MM.1S (cell line): Measurements from ENCODE around the gene ARL6IP6.
"Not testable (repeated sequence)": the region's sequence is repeated elsewhere in the genome, so short reads cannot be mapped to it uniquely, and the experiment has no call there.

Source experiments
- DNase-seq: peaks from one replicate; pipeline ENCODE4 v3.0.0-alpha.2; 2015
- H2AFZ ChIP-seq: fragments of 300-600 bp; sonication (generic); 2 replicates; pipeline ENCODE4 v1.6.0; 2016; ENCODE audit warnings: antibody characterized with exemption, low read length
- H3F3A ChIP-seq: fragments of 300-600 bp; sonication (generic); 2 replicates; pipeline ENCODE4 v1.6.1; 2016; ENCODE audit warnings: mild to moderate bottlenecking, antibody characterized with exemption, low read length, moderate library complexity, mixed read lengths; ENCODE audit not compliant: insufficient read depth
- H3K27ac ChIP-seq: fragments of 300-600 bp; sonication (generic); 2 replicates; pipeline ENCODE4 v1.5.1; 2016; ENCODE audit warnings: mild to moderate bottlenecking, low read length
- H3K27me3 ChIP-seq: fragments of 300-600 bp; sonication (generic); replicated peaks from 2 replicates; pipeline ENCODE4 v1.6.0; 2016; ENCODE audit warnings: low read length; ENCODE audit not compliant: insufficient read depth
- H3K36me3 ChIP-seq: fragments of 300-600 bp; sonication (generic); replicated peaks from 2 replicates; pipeline ENCODE4 v1.6.1; 2016; ENCODE audit warnings: mild to moderate bottlenecking, low read length, mixed read lengths; ENCODE audit not compliant: insufficient read depth
- H3K4me1 ChIP-seq: fragments of 300-600 bp; sonication (generic); 2 replicates; pipeline ENCODE4 v1.6.1; 2016; ENCODE audit warnings: low read length, mixed read lengths
- H3K4me2 ChIP-seq: fragments of 300-600 bp; sonication (generic); 2 replicates; pipeline ENCODE4 v1.6.0; 2016; ENCODE audit warnings: low read depth, low read length
- H3K4me3 ChIP-seq: fragments of 300-600 bp; sonication (generic); 2 replicates; pipeline ENCODE4 v1.5.1; 2016; ENCODE audit warnings: low read length, mixed read lengths
- H3K79me2 ChIP-seq: fragments of 300-600 bp; sonication (generic); 2 replicates; pipeline ENCODE4 v1.6.1; 2016; ENCODE audit warnings: mixed run types, low read length, mixed read lengths
- H3K9ac ChIP-seq: fragments of 300-600 bp; sonication (generic); 2 replicates; pipeline ENCODE4 v1.6.1; 2016; ENCODE audit warnings: low read length, mixed read lengths
- H3K9me2 ChIP-seq: fragments of 300-600 bp; sonication (generic); replicated peaks from 2 replicates; pipeline ENCODE4 v1.6.1; 2016; ENCODE audit warnings: mild to moderate bottlenecking, low read length, mixed read lengths; ENCODE audit not compliant: insufficient read depth
- H3K9me3 ChIP-seq: fragments of 300-600 bp; sonication (generic); replicated peaks from 2 replicates; pipeline ENCODE4 v1.6.1; 2016; ENCODE audit warnings: mild to moderate bottlenecking, low read length, mixed read lengths; ENCODE audit not compliant: insufficient read depth
- H4K20me1 ChIP-seq: fragments of 300-600 bp; sonication (generic); 2 replicates; pipeline ENCODE4 v1.6.1; 2016; ENCODE audit warnings: mild to moderate bottlenecking, low read length, moderate library complexity, mixed read lengths; ENCODE audit not compliant: insufficient read depth
- CTCF ChIP-seq: fragments of 300-600 bp; sonication (generic); IDR thresholded peaks from 2 replicates; pipeline ENCODE4 v1.5.1; 2016; ENCODE audit warnings: antibody characterized with exemption, low read length, mixed read lengths
- EZH2 ChIP-seq: fragments of 300-600 bp; sonication (generic); optimal IDR thresholded peaks from 2 replicates; pipeline ENCODE3; 2017; ENCODE audit warnings: low read depth, mild to moderate bottlenecking, antibody characterized with exemption, low read length, mixed read lengths
- EZH2phosphoT487 ChIP-seq: fragments of 300-600 bp; sonication (generic); IDR thresholded peaks from 2 replicates; pipeline ENCODE4 v1.6.1; 2018; ENCODE audit warnings: antibody characterized with exemption, low read length

Gene ARL6IP6

GRCh38 chr2:152723918-152724317 lies 5.5 kb downstream of the ARL6IP6 start:
- TF ChIP-seq EZH2 (no peak), CTCF (no peak), EZH2phosphoT487 (no peak)
- no peak for DNase-seq
- Histone ChIP-seq H3K4me2 (no peak overlapping the region), H3K27me3 (no peaks in the 10 kb centered on the region), H3K36me3 (no peaks in the 10 kb centered on the region), H3K9me3 (no peaks in the 10 kb centered on the region), H3F3A (peaks cover 3% of the 10 kb centered on the region; the same call in 1 of the 2 replicates), H3K79me2 (peaks cover 30% of the 10 kb centered on the region), H3K4me3 (no peak overlapping the region), H2AFZ (no peak overlapping the region), H3K9ac (no peak overlapping the region), H3K27ac (no peak overlapping the region), H4K20me1 (no peaks in the 10 kb centered on the region), H3K9me2 (no peaks in the 10 kb centered on the region), H3K4me1 (peaks cover 8% of the 10 kb centered on the region; the same call in 1 of the 2 replicates)

- no peak for TF ChIP-seq CTCF
- TF ChIP-seq EZH2, result no peak
- TF ChIP-seq EZH2phosphoT487, result no peak
- no peaks in the 10 kb centered on the region for H3K9me3 ChIP-seq
- no peak overlapping the region for H3K9ac ChIP-seq
- H3K27me3 ChIP-seq, result no peaks in the 10 kb centered on the region
- peaks cover 9% of the 10 kb centered on the region; the same call in 1 of the 2 replicates for H3K79me2 ChIP-seq
- peaks cover 22% of the 10 kb centered on the region for H3K4me1 ChIP-seq
- peaks cover 3% of the 10 kb centered on the region; the same call in 1 of the 2 replicates for H3F3A ChIP-seq
- H3K9me2 ChIP-seq, result no peaks in the 10 kb centered on the region
- no peaks in the 10 kb centered on the region; the same call in 1 of the 2 replicates for H4K20me1 ChIP-seq
- H3K4me3 ChIP-seq, result no peak overlapping the region
- H2AFZ ChIP-seq, result no peak overlapping the region
- DNase-seq, result no peak
- no peak overlapping the region for H3K27ac ChIP-seq
- peak overlapping the region; percentile 35; the same call in 1 of the 2 replicates for H3K4me2 ChIP-seq
- H3K36me3 ChIP-seq, result no peaks in the 10 kb centered on the region
Measured at GRCh38 chr2:152729844-152730243, 11.4 kb downstream of the ARL6IP6 start.

- H3K36me3 ChIP-seq, result no peaks in the 10 kb centered on the region
- peak overlapping the region; percentile 35 for H3K4me2 ChIP-seq
- H3K9ac ChIP-seq, result no peak overlapping the region
- peaks cover 3% of the 10 kb centered on the region; the same call in 1 of the 2 replicates for H3F3A ChIP-seq
- peaks cover 9% of the 10 kb centered on the region; the same call in 1 of the 2 replicates for H3K79me2 ChIP-seq
- H3K4me3 ChIP-seq, result no peak overlapping the region
- no peaks in the 10 kb centered on the region for H3K9me2 ChIP-seq
- no peaks in the 10 kb centered on the region for H3K27me3 ChIP-seq
- no peak for TF ChIP-seq CTCF
- no peak for TF ChIP-seq EZH2
- TF ChIP-seq EZH2phosphoT487, result no peak
- DNase-seq, result peak; percentile 84
- peaks cover 22% of the 10 kb centered on the region for H3K4me1 ChIP-seq
- no peaks in the 10 kb centered on the region for H3K9me3 ChIP-seq
- H4K20me1 ChIP-seq, result no peaks in the 10 kb centered on the region; the same call in 1 of the 2 replicates
- H2AFZ ChIP-seq, result no peak overlapping the region
- H3K27ac ChIP-seq, result no peak overlapping the region; the same call in 1 of the 2 replicates
Measured at GRCh38 chr2:152730591-152731333, 12.3 kb downstream of the ARL6IP6 start.

GRCh38 chr2:152737509-152737908 lies 19.1 kb downstream of the ARL6IP6 start:
- H3K4me2 ChIP-seq, H3K36me3 ChIP-seq, H3K79me2 ChIP-seq: not testable (repeated sequence)

More at GRCh38 chr2:152737509-152737908, 19.1 kb downstream of the ARL6IP6 start:
- H4K20me1 ChIP-seq, DNase-seq, H2AFZ ChIP-seq, H3F3A ChIP-seq, H3K4me1 ChIP-seq, H3K9me2 ChIP-seq, H3K9ac ChIP-seq, H3K27ac ChIP-seq, H3K27me3 ChIP-seq, H3K9me3 ChIP-seq, H3K4me3 ChIP-seq: not testable (repeated sequence)
